ENCODE results near the gene CSF2RB.

CSF2RB gene

DNA sequence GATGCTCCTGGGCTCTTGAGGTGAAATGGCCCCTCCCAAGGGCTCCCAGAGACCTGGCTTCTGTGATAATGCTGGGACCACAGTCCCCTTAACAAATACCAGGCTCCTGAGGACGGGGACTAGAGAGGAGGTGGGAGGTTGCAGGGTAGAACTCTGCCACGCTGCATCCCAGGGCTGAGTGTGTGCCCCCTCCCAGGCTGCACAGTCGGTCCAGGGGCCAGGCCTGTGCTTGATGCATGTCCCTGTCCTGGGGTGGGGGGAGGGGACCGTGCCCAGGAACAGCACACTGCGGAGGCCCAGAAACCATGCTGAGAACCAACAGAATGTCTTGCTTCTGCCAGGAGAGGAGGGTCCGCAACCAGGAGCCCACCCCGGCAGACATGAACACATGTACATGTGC is 9.3 kb downstream of the CSF2RB start:
- DNase-seq: no peak

DNA sequence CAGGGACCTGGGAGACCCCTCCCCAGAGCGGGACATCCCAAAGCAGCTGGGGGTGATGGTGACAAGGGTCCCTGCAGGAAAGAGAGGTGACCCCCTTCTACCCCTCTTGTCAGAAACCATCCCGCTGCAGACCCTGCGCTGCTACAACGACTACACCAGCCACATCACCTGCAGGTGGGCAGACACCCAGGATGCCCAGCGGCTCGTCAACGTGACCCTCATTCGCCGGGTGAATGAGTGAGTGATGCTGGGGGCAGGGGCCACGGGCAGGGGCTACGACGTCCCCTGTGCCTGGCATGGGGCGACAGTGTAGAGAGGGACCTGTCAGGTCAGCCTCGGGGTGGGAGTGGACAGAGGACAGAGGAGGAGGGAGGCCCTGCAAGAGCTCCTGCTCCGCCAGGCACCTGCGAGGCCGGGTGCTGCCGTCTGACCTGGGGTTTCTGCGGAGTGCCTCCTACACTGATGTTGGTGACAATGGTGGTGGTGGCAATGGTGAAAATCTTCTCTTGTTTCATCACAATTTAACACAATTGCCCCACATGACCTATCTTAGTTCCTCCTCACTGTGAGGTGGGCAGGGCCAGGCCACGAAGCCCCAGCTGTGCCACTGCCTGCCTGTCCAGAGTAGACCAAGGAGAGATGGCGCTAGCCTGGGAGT is 9.8 kb downstream of the CSF2RB start:
- DNase-seq: no peak

DNA sequence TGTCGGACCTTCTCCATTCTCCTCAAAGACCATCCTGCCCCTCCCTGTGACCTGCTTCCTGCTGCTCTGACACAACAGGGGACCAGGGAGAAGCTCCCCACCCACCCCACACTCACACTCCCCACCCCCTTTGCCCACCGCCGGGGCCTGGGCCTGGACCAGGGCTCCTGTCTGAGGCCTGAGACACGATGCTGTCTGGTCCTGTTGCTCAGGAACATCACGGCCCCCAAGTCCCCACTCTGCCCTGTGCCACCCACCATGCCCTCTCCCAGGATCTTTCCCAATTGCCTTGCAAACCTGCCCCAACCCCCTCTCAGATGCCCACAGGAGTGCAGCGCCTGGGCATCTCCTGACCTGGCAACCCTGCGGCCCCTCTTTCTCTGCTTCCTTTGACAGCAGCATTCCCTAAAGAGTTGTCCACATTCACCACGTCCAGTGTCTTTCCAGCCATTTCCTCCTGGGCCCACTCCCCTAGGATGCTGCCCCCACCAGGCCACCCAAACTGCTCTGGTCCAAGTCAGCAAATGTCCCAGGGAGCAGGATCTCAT is 10.8 kb downstream of the CSF2RB start:
- DNase-seq: no peak

DNA sequence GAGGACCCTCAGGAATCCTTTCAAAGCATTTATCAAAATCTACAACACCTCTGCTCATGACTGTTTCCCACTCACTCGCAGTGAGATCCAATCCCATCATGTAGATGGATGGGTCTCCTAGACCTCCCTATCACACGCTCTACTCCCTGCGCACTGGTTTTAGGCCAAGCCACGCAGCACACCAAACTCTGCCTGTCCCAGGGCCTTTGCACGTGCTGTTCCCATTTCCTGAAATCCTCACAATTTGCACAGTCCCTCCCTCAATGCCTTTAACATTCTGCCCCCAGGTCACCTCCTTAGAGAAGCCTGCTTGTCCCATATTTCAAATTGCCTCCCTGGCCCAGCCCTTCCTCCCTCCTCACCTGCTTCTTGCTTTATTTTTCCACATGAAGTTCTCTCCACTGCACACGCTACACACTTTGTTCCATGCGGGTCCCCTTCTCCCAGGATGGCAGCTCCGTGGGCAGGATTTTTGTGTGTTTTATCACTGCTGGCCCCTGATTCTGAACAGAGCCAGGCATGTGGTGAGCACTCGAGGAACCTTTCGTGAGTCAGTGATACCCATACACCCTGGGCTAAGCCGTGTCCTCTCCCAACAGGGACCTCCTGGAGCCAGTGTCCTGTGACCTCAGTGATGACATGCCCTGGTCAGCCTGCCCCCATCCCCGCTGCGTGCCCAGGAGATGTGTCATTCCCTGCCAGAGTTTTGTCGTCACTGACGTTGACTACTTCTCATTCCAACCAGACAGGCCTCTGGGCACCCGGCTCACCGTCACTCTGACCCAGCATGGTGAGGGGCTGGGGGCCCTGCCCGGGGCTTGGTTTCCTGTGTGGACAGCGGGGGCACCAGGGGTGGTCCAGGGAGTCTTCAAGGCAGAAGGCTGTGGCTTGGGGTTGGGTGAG is 12.2 kb downstream of the CSF2RB start:
- peak; percentile 16 for DNase-seq

DNA sequence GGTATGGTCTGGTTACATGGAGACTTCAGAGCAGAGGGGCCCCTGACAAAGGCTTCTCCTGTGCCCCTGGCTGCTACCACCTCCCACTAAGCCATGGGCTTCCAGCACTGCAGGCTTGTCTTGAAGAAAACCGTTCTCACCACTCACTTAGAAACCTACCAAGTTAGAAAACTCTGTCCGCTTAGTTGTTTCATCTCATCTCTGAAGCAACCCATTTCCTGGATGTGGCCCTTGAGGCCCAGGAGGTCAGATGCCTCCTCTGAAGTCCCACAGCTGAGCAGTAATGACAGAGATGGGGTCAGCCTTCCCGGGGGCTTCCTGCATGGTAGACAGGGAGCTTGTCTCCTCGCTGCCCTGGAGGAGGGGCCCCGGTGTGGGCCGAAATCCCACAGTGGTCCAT is 12.9 kb downstream of the CSF2RB start:
- peak; percentile 47 for DNase-seq

DNA sequence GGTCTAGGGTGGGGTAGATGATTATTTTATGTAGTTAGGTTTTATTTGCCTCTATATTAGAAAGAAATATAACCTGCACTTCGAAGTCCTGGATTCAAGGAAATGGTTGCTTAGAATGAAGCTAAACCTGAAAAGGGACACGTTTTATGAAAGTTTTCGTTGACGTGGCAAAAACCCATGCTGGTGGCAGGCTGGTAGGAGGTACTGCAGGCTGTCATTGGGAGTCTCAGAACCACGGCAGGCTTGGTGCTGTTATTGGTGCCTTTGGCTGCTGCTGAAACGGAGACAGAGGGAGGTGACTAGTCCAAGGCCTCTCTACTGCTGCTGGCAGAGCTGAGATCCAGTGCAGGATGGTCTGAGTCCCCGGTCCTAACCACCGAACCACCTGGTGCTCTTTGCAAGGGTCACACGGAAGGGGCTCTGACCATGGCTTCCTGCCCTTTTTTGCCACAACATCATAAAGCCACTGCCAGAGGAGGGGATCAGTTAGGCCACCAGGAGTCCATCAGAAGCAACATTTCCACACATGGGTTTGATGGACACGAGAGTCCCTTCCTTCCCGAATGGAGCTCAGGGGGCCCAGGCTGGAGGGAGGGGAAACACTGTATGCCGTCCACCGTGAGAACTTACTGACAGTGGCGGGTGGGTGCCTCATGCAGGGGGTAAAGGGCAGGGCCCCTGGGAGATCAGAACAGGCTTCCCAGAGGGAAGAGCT is 13.4 kb downstream of the CSF2RB start:
- DNase-seq: peak; percentile 12

DNA sequence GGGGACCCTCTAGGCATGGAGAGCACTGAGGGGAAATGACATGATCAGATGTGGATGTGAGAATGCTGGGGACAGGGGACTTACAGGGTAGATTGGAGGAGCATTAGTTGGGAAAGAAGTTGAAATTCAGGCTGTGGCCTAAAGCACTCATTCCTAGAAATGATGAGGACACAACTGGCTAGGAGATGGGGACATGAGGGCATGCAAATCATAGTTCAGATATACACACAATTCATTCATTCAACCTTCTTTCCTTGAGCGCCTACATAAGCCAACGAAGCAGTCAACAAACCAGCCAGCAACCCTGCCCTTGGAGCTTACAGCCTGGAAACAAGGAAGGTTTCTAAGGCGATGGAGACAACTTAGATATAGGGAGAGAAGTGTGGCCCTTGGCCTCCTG is 14.2 kb downstream of the CSF2RB start:
- no peak for DNase-seq

DNA sequence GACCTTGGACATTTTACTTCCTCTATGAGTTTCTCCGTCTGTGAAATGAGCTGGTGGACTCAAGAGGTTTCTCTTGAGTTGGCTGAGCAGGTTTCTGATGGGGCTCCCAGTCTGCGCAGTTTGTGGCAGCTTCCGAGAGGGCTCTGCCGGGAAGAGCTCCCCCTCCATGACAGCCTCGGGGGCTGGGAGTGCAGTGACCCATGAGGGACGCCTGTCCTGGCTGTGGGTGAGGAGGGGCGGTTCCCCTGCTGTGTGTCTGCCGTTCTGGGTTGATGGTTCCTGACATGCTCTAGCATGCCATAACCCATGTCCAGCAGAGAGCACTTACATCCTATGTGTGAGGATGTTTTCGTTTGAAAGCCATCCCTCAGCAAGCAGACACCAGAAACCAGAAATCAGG is 14.8 kb downstream of the CSF2RB start:
- DNase-seq: no peak

DNA sequence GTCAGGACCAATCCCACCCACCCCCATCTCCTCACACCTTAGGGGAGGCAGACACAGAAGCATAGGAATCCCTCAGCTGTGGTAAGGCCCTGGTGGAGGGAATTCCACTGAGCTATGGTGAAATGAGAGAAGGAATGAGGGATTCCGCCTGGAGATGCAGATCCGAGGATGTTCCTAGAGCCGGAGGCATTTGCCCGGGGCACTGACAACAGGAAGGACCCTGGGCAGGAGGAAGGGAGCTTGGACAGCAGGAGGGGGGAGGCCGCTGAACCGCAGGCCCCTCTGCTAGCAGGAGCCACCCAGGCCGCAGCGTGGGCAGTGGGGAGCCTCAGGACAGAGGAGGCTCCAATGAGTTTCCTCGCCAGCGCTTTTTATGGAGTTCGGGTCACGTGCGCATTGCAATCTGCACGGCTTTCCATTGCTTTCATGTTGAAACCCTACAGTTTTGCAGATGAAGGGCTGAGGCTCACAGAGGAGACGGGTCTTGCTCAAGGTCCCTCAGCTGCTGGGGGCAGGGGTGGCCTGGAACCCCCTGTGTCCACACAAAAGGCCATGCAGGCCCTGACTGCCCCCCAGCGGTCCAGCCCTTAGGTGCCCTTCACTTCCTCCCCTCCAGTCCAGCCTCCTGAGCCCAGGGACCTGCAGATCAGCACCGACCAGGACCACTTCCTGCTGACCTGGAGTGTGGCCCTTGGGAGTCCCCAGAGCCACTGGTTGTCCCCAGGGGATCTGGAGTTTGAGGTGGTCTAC is 15.5 kb downstream of the CSF2RB start:
- no peak for DNase-seq

DNA sequence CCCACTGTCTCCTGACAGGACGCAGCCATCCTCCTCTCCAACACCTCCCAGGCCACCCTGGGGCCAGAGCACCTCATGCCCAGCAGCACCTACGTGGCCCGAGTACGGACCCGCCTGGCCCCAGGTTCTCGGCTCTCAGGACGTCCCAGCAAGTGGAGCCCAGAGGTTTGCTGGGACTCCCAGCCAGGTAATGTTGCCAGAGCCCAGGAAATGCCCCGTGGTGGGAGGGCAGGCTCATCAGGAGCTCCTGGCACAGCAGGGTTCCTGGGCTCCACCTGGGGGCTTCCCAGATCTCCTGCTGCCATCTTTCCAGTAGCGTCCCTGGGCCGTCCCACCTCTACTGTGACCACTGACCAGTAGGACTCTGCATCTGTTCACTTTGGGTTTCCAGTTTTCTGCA is 16.2 kb downstream of the CSF2RB start:
- DNase-seq: no peak

DNA sequence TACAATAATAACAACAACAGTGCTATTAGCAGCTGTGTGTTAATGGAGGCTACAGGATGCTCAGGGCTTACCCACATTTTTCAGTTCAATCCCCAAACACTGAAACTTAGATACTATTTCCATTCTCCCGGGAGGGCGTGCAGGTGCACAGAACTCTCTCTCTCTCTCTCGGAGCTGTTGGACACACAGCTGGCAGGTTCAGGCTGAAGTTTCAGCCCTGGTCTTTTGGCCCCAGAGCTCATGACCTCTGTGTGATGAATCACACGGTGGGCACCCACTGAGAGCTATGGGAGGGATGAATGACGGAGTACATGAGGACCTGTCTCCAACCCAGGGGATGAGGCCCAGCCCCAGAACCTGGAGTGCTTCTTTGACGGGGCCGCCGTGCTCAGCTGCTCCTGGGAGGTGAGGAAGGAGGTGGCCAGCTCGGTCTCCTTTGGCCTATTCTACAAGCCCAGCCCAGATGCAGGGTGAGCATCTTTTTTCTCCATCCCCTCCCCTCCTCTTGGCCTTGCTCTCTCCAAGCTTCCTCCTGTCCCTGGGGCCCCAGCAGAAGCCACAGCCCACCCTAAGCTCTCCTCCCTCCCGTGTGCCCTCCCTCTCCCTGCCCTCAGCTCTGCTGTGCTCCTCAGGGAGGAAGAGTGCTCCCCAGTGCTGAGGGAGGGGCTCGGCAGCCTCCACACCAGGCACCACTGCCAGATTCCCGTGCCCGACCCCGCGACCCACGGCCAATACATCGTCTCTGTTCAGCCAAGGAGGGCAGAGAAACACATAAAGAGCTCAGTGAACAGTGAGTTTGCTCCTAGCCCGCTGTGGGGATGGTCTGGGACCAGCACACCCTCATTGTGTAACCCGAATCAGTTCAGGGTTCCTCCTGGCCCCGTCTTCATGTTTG is 16.9 kb downstream of the CSF2RB start:
- DNase-seq: no peak

DNA sequence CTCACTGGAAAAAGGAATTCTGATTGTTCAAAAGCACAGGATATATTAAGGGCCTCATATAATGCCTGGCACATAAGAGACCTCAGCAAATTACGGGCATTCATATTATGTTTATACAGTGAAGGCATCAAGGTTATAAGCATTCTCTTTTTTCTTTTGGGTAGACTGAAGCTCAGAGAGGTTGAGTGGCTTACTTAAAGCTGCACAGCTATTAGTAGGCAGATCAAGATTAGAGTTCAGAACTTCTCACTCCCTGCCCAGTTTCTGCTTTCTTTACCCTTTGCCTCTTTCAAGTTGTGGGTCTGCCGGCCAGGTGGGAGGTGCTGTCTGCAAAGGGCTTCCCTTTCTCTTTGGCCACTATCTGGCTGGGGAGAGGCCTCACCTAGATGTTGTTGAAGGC is 18.0 kb downstream of the CSF2RB start:
- no peak for DNase-seq

DNA sequence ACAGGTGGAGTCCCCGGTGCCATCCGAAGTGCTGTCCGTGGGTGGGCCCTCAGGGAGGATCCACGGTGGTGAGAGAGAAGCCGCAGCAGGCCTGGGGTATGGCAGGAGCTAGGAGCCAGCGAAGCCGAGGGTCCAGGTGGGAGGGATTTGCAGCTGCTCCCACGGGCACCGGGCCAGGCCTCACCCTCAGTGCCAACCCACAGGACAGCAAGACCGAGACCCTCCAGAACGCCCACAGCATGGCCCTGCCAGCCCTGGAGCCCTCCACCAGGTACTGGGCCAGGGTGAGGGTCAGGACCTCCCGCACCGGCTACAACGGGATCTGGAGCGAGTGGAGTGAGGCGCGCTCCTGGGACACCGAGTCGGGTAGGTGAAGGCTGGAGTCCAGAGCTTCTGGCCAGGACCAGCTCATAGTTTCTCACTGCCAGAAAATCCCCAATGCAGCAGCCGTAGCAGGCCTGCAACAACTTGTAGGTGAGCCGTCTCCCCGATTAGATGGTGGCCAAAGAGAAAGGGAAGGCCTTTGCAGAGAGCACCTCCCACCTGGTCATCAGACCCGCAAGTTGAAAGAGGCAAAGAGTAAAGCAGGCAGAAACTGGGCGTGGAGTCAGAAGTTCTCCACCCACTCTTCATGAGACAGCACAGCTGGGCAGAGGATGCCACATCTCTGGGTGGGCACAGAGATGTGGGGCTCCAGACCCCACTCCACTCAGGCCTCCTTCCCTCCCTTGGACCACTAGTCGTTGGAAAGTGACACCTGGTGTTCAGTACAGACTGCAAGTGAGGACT is 20.4 kb downstream of the CSF2RB start:
- no peak for DNase-seq

DNA sequence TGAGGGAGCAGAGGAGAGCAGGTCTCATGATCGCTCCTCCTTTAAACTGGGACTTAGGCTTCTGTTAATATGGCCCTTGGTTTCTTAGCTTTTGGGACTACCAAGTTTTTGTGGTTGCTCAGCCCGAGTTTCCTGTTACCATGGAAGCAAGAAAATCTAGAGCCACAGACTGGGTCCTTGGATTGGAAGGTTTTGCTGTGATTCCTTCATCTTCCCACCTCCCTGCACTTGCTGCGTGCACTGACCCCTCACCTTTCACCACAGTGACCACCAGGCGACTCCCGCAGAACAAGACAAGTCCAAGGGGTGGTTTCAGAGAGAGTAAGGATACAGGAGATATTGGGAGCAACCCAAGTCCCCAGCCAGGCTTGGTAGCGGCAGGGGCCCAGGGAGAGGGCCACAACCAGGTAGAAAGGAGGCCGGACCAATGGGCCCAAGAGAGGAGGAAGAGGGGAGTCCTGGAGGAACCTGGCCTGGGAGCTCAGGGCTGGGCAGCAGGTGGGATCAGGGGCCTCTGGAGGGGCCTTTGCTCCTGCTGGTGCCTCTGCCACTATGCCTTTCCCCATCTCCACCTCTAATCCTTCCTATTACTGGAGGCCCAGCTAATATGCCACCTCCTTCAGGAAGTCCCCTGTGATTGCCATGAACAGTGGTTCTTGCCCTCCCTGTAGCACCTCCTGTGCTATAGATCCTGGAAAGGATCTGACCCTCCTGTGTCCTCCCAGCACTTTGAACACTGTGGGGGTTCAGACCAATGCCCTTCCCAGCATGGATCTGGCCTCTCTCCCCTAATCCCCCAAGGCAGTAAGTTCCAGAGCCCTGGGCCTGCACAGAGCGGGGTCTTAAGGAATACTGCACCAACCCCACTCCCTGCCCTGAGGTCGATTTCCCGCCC is 21.2 kb downstream of the CSF2RB start:
- no peak for DNase-seq

DNA sequence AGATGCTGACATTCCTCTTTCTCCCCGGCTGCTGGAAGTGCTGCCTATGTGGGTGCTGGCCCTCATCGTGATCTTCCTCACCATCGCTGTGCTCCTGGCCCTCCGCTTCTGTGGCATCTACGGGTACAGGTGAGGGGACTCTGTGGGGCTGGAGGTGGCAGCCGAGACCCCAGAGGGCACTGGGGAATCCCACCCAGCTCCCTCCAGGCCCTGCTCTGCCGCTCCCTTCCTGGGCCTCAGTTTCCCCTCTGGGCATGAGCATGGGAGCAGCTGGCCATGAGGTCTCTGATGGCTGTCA is 21.8 kb downstream of the CSF2RB start:
- DNase-seq: no peak

DNA sequence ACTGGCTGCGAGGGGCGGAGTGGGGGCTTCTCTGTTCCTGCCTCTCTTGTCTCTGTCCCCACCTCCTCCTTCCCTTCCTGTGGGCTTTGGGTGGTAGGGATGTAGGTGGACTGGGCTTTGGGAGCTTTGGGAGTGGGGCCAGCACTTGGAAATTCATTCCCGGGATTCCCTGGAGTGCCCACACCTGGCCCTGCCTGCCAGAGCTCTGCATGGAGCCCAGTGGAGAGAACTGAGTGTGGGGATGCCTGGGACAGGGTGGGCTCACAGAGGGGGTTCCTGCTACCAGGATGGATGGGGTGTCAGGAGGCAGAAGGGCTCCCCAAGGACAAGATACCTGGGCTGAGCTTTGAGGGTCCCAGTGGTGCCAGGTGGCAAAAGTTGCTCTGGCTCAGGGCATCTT is 22.3 kb downstream of the CSF2RB start:
- DNase-seq: no peak

DNA sequence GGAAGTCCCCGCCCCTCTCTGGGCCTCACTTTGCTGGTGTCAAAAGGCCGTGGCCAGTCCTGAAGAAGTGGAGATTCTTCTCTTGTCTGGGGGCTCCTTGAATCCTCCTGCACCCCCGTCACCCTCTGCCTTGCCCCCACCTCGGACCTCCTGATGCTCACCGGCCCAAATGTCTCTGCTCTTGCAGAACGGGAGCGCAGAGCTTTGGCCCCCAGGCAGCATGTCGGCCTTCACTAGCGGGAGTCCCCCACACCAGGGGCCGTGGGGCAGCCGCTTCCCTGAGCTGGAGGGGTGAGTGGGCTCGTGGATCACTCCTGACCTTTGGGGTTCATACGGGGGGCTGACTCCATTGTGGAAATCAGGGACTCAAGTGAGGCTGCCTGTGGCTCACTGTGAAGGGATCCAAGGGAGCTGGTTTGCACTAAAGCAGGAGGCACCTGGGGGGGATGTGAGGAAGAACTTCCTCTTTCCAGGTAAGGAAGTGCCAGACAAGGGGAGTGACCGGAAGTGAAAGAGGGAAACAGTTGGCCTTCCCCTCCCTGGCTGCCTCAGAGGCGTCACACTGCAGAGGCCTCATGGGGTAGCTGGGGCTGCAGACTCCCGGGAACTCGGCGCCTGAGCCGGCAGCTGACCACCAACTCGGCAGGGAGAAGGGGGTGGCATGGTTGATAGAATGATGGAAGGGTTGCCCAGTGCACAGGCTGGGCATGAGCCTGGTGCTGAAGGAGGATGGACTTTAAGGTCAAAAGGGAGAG is 23.1 kb downstream of the CSF2RB start:
- no peak for DNase-seq

DNA sequence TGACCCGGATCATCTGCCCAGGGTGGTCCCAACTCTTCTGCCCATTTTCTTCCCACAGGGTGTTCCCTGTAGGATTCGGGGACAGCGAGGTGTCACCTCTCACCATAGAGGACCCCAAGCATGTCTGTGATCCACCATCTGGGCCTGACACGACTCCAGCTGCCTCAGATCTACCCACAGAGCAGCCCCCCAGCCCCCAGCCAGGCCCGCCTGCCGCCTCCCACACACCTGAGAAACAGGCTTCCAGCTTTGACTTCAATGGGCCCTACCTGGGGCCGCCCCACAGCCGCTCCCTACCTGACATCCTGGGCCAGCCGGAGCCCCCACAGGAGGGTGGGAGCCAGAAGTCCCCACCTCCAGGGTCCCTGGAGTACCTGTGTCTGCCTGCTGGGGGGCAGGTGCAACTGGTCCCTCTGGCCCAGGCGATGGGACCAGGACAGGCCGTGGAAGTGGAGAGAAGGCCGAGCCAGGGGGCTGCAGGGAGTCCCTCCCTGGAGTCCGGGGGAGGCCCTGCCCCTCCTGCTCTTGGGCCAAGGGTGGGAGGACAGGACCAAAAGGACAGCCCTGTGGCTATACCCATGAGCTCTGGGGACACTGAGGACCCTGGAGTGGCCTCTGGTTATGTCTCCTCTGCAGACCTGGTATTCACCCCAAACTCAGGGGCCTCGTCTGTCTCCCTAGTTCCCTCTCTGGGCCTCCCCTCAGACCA is 24.0 kb downstream of the CSF2RB start:
- DNase-seq: no peak

DNA sequence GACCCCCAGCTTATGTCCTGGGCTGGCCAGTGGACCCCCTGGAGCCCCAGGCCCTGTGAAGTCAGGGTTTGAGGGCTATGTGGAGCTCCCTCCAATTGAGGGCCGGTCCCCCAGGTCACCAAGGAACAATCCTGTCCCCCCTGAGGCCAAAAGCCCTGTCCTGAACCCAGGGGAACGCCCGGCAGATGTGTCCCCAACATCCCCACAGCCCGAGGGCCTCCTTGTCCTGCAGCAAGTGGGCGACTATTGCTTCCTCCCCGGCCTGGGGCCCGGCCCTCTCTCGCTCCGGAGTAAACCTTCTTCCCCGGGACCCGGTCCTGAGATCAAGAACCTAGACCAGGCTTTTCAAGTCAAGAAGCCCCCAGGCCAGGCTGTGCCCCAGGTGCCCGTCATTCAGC is 24.6 kb downstream of the CSF2RB start:
- DNase-seq: no peak

Data from activated CD4-positive, alpha-beta T cell treated with anti-CD3 and anti-CD28 coated beads, Interleukin-2, Interleukin-6, amounts not matched to agents 100 ng/mL and 50 ng/mL, durations not matched to agents 16 hours and 8 hours (primary cell).